Measurements from ENCODE around the gene DPM2. TPM values are rescaled to one million over a fixed set of nuclear protein-coding genes. Genes with fewer than 3 reads are reported as not detected.

The DPM2 gene
- total RNA-seq, 1 donor from 2014 or later, result 12.1 TPM

DNA sequence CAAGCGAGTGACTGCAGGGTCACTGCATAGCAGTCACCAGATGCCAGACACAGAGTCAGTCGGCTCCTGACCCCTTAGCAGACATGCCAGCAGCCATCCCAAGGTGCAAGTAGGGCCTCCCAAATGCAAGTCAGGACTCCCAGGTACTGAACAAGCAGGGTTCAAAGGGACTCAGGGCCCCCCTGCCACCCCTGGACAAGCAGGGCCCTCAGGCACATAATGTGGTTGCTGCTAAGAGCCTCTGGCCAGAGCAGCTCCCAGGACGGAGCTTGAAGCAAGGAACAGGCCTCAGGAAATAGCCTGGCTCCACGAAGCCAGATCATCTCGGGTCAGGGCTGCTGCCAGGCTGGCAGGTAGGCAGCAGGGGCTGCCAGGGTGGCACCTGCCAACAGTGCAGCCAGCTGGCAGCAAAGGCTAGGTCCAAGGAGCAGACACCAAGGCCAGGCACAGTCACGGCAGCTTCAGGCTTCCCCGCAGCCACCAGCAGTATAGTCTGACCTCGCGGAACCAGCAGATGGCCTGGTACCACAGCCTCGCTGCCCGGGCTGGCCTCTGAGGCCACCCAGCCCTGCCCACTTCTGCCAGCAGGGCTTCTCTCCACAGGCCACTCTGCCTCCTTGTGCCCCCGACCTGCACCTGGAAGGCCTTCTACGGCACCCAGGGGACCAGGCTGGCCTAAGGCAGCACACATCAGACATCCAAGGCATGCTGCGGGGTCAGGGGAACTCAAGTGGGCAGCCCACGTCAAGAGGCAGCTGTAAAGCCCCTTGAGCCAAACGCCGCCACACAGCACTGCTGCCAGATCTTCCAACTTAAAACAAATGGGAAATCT lies 35.7 kb upstream of the DPM2 start:
- no peak for DNase-seq (ENCODE audit: low read depth, low spot score)

DNA sequence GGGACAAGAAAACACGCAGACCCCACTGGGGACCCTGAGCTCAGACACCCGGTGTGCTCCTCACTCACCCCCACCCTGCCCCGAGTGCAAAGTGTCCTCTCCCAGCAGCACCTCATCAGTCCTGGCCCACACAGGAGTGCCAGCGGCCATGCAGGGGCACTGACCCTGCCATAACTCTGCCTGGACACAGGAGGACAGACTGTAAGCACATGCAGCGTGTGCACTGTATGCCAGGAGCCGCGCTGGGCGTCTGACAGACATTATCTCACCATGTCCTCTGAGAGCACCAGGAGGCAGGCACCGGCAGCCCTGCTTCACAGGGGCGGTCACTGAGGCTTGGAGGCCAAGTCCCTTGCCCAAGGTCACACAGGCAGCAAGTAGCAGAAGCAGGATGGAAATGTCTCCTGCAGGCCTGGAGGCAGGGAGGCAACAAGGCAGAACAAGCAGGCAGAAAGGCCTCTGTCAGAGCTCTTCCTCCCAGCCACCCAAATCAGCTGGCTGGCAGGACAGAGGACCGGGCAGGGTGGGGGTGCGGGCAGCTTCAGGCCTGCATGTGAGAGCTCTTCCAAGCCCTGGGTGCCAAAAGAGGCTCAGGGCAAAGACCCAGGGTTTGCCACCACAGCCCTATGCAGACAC lies 34.7 kb upstream of the DPM2 start:
- no peak for DNase-seq (ENCODE audit: low read depth, low spot score)

DNA sequence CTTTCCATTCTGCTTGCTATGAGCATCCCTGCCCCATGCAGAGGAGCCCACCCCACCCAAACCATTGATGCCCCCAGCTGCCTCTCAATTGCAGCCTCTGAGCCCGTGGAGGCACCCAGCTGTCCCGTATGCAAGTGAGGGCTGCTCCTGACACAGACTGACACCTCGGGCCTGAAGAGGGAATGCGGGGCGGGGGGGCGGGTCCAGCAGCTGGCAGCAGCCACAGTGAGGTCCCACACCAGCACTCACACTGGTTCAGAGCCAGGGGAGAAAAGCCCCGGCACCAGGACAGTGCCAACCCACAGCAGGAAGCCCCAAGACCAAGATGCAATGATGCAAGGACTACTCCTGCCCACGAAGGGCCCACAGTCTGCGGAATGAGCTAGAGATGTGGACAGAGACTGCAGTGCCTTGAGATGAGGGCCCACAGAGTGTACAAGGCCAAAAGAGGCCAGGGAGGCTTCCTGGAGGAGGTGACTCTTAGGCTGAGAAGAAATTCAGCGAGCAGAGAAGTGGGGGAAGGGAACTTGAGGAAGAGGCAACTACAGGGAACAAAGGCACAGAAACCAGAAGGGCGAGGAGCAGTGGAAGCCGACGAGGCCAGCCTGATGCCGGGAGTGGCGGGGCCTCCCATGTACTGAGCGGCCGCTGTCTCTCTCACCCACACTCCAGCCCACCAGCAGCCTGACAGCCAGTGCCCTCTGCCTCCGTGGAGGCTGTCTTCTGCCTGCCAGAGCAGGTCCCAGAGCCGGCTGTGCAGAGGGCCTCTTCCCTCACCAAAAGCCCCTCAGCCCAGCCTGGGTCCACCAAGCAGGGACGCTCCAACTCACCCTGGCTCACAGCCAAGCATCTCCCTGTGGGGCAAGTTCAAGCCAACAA lies 33.9 kb upstream of the DPM2 start:
- no peak for DNase-seq (ENCODE audit: low read depth, low spot score)

DNA sequence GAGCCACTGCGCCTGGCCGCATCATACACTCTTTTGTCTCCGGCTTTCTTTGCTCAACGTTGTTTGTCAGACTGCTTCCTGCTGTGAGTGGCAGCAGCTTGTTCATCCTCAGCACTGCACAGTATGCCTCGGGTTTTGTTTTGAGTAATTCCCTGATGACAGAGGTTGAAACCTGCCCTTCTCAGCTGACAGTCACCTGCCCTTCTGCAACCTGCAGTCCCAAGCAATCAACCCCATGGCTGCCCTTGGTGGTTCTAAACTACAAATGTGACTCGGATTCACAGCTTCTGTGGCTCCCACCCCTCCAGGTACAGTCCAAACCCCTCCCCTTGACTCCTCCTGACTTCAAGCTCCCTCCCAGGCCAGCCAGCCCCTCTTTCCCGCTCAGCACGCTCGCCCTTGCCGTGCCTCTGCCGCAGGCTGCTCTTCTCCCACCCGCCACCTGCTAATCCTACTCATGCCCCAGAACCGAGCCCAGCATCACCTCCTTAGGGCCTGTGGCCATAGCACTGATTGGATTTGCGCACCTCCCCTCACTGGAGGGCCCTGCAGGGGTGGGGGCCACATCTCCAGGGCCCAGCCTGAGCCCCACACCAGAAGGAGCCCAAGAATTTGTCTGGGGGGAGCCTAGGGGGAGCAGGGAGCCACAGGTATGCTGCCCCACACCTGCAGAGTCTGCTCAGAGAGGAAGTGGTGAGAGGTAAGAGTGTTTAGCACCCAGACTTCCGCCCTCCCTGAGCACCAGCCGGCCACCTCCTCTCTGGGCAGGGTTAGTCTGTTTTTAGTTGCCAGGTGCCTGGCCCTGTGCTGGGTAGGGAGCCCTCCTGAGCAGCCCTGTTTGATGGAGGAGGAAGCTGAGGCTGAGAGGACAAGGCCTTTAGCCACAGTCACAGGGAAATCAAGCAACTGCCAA lies 33.0 kb upstream of the DPM2 start:
- DNase-seq (ENCODE audit: low read depth, low spot score), result no peak

DNA sequence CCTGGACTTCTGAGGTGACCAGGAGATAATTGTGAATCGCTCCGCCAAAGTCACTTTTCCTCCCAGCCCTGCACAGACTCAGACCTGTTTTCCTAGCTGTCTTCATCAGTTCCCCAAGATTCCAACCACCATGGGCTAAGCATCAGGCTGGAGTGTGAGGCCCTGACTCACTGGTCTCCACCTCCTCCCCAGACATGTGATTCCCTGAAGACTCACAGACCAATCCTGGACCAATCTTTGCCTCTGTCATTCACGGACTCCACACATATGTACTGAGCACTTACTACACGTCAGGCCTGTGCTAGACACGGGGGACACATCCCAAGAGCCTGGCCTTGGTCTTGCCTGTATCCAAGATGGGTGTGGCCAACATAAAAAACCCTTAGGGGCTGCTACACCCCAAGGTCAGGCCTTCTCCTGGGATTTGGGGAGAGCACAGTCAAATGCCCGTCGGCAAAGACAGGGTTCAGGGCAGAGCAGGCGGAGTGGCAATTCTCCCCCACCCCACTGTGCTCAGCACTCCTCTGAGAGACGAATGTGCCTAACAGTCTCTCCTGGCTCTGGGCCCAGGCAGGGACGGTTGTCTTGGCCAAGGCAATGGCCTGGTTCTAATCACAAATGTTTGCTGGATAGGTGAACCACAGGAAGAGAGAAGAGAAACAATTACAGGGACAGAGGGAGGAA lies 31.2 kb upstream of the DPM2 start:
- DNase-seq (ENCODE audit: low read depth, low spot score), result no peak

DNA sequence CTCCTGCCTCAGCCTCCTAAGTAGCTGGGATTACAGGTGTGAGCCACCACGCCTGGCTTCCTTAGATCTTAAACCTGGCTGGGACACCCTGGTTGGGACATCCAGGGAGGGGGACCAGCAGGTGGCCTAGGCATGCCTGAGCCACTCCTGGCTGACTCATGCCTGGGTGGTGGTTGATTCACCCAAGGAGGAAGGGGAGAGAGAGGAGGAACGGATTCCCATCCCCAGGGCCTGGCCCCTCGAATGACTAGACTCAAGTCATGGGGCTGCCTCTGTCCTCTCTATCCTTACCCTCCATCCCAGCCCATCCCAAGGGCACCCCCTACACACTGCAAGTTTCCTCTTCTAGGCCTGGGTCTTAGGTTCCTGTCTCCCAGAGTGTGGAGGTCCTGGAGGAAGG lies 30.4 kb upstream of the DPM2 start:
- no peak for DNase-seq (ENCODE audit: low read depth, low spot score)

DNA sequence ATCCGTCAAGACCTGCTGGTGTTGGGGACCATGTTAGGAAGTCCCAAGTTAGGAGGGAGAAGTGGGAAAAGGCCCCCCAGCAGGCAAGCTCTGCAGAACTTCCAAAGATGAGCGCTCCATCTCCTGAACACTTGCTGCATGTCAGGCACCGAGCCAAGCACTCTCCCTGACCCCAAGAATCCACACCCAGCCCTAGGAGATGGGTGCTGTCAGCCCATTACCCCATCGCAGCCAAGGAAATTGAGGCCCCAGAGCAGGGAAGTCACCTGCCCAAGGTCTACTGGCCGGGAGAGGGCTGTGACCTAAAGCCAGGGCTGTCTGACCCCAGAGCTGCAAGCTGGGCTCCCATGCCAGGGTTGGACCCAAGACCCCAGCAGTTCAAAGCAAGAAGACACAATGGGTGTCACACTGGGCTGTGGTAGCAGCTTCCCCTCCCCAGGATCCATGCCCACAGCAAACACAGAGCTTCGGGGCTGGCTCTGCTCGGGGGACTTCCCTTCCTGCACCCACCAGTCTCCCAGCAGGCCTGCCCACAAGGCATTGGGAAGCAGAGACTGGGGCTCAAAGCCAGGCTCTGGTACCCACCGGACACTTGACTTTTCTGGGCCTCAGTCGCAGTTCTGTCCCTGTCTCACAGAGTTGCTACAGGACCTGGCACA lies 29.6 kb upstream of the DPM2 start:
- DNase-seq (ENCODE audit: low read depth, low spot score), result no peak

DNA sequence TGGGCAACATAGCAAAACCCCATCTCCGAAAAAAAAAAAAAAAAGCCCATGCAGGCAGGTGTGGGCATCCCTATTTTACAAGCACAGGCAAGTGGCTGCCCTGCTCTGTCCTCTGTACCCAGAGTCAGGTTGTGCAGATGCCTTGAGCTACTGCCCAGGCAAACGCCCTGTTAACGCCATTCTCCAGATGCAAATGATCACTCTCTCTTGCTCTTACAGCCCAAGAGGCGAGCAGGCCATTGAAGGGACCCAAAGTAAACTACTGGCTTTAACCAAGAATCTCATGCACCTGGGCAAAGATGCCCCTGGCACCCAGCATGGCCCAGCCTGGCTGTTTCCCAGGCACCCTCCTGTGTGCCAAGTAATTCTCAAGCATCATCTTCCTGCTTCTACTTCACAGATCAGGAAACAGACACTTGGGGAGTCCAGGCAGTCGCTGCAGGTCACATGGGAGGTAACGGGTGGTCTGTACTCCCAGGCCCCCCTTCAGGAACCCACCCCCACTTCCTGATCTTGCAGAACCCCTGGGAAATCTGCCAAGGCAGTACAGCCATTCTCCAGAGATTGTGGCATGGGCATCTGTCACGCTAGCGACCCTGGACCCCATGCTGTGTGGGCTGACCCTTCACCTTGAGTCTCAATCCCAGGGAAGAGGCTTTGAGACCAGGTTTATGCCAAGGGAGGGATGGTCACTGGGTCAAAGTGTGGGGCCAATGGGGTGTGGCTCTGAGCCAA lies 28.9 kb upstream of the DPM2 start:
- DNase-seq (ENCODE audit: low read depth, low spot score), result no peak

DNA sequence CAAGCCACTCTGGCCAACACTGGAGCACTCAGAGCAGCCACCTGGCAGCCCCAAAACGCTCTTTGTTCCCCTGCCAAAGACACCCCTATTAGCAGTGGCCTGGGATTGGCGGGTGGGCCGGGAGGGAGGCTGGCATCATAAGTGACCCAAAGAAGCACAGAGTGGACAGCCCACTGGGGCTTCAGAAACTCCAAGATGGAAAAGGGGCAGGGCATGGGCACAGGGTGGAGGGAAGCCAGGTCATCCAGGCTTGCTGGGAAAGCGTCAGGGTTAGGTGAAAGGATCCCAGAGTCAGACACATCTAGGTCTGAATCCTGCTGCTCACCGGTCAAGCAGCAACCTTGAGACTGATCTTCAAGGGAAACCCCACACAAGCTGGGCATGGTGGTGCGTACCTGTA lies 28.3 kb upstream of the DPM2 start:
- no peak for DNase-seq (ENCODE audit: low read depth, low spot score)

DNA sequence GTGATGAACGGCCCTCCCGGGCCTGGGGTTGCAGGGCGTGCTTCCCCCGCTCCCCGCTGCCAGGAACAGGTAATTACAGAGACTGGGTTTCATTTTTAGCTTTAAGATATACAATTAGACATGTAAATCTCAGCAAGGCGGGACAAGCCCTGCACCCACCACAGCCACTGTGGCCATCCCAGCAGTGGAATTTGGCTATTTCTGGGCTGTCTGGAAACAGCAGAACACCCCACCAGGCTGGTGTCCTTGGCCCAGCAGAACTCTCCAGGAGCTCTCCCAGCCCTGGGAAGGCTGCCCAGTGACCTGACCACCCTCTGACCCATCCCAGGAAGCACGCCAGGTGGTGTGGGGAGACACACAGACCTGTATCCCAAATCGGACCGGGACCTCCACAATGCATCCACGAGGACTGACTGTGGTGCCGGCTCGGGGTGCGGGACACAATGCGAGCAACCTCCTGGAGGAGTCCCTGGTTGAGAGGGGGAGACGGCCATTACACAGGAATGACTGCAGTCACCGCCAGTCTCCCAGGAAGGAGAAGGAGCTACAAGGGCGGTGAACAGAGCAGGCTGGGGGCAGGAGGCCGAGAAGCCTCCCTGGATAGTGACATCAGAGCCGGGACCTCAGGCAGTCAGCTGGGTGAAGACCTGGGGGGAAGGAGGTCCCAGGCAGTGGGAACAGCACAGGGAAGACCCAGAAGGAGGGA lies 25.9 kb upstream of the DPM2 start:
- no peak for DNase-seq (ENCODE audit: low read depth, low spot score)

DNA sequence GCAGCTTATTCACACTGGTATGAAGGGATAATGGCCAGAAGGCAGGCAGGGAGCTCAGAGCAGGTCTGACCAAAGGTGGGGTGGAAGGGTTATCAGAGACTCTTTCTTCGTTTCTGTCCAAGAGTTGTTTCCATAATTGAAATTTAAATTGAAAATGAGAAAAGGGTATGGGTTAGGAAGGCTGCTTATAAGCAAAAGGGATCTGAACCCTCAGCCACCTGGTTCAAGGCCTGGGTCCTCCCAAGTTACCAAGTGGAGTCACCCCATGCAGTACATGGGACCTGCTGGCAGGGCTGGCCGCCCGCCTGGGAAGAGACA lies 25.3 kb upstream of the DPM2 start:
- DNase-seq (ENCODE audit: low read depth, low spot score), result no peak

DNA sequence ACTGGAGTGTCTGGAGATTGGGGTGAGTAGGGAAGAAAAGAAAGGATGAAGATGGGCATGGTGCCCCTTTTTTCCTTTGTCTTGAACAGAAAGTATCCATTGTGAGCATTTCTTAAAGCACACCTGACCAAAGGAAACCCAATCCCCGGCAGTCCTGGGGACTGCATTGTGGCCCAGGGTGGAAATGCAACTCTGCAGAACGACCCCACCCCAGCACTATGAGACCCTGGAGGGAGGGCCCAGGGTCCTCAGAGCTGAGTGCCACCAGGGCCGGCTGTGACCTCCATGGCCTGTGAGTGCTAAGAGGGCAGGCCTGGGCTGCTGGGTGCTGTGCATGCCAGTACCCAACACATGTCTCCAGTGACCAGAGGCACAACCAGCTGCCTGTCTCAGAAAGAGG lies 24.6 kb upstream of the DPM2 start:
- DNase-seq (ENCODE audit: low read depth, low spot score), result no peak

DNA sequence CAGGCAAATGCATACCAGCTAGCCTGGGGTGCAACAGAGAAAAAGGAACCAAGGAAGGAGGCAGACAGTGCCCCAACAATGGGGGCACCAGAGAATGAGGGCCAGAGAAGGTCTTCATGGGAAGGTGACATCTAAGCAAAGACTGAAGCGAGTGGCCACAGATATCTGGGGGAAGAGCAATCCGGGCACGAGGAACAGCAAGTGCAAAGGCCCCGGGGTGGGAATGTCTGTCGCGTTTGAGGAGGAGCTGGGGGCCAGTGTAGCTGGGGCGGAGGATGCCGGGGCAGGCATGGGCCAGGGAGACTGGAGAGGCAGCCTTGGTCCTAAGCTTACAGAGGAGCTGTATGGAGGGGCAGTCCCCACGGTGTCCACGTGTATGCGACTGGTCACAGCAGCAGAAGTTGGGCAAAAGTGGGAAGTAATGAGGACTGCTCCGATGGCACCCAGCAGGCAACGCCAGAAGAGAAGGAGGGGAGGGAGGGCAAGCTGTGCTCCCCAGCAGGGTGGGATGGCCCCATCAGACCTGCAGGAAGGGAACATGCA lies 24.0 kb upstream of the DPM2 start:
- DNase-seq (ENCODE audit: low read depth, low spot score), result no peak

DNA sequence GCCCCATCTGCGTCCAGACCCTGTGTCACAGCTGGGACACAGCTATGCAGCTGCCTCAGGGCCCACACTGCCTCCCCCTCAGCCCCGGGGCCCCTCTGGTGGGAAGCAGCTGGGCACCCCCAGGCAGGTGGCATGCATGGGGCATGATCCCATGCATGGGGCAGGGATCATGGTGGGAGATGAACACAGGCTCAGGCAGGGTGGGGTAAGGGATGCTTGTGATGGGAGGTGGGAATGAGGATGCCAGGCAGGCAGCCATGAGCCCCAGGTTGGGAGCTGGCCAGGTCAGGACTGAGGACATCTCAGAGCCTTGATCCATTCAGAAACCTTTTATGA lies 23.5 kb upstream of the DPM2 start:
- DNase-seq (ENCODE audit: low read depth, low spot score), result no peak

DNA sequence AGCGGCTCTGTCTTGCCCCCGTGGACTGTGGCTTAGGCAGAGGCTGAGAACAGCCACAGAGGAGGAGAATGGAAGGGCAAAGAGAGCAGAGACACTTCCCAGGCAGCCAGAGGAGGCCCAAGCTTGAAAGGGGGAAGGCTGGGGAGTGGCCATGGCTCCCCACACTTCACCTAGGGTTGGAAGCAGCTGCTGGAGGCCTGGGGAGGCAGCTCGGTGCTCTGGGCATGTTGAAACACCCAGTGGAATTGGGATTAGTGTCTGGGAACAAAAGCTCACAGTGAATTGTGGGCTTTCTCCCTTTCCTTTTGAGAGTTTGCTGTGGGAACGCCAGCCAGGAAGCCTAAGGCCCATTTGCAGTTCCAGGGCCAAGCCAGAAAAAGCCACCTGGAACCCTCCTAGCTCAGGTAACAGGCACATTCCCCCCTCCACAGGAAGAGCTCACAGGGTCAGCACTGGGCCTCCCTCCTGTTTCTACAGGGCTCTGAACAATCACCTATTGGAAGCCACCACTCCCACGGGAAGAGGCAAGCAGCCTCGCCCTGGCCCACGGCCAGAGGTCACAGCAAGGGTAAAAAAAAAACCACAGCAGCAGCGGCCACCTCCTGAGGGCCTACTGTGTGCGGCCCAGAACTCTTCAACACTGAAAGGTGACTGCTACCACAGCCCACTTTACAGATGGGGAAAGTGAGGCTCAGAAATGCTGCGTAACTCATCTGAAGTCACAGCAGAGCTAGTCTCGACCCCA lies 22.9 kb upstream of the DPM2 start:
- DNase-seq (ENCODE audit: low read depth, low spot score), result no peak

DNA sequence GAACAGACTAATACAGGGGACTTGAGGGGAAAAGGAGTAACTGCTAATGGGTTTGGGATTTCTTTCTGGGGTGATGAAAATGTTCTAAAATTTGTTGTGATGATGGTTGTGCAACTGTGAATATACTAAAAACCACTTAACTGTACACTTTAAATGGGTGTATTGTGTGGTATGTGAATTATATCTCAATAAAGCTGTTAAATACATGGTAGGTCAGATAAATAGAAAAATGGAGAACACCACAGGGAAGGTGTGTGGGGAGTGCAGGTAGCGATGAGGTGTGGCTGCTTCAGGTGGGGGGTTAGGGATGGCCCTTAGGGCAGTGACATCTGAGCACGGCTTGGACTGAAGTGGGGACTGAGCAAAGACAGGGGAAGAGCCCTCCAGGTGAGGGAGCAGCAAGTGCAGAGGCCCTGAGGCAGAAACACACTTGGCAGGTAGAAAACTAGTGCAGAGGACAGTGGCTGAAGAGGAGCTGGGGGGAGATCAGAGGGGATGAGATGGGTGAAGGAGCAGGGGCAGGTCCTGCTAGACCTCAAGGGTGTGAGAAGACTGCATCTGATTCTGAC lies 22.3 kb upstream of the DPM2 start:
- no peak for DNase-seq (ENCODE audit: low read depth, low spot score)

DNA sequence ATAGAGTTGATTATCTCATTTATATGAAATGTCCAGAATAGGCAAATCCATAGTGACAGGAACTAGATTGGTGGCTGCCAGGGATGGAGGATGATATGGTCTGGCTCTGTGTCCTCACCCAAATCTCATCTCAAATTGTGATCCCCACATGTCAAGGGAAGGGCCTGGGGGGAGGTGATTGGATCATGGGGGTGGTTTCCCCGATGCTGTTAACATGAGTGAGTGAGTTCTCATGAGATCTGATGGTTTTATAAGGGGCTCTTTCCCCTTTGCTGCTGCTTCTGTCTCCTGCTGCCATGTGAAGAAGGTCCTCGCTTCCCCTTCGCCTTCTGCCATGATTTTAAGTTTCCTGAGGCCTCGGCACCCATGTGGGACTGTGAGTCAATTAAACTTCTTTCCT lies 21.7 kb upstream of the DPM2 start:
- no peak for DNase-seq (ENCODE audit: low read depth, low spot score)

DNA sequence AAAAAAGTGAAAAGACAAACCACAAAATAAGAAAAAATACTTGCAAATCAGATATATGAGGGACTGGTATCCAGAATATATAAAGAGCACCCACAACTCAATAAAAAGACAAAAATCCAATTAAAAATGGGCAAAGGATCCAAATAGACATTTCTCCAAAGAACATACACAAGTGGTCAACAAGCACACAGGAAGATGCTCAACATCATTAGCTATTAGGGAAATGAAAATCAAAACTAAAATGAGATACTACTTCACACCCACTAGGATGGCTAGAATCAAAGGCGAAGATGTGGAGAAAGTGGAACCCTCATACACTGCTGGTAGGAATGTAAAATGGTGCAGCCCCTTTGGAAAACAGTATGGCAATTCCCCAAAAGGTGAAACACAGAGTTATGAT lies 21.1 kb upstream of the DPM2 start:
- DNase-seq (ENCODE audit: low read depth, low spot score), result no peak
